ENCODE results near the gene PAM16. TPM values are rescaled to one million over a fixed set of nuclear protein-coding genes. Genes with fewer than 3 reads are reported as not detected.
A peak's percentile ranks its signal among the peaks of the same experiment; 100 is the strongest.

The PAM16 gene
- total RNA-seq, 1 donor from 2014 or later = 62.8 TPM

DNA sequence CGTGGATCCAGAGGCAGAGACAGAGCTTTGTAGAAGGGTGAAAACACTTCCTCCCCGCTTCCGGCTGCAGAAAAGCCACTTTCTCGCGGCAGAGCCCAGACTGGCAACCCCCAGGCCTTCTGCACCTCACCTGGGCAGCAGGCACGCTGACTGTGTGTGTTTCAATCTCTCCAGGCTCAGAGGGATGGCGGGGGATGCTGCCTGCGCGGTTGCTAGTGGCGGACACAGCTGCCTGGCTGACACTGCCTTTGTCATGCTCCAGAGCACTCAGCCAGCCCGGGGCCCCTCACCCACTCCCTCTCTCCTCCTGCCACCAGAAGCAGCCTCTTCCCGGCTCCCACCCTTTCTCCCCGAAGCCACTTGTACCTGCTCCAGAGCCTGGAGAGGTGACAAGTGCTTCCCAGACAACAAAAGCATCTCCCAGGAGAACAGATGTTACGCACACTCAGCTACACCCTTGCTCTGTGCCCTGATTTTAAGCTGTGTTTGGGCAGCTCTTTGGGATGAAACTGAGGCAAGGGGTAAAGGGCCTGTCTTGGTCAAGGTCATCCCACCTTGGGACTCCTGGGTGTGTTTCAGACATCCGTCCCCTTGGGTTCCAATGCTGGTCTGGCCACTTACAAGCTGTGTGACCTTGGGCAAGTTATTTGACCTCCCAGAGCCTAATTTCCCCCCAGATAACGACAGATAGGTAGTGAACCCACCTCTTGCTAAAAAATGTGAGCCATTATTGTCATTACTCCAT is 44.5 kb downstream of the PAM16 start:
- H3K4me3 ChIP-seq (ENCODE audit: low read depth, low read length) = peak overlapping the region; percentile 50
- no peaks in the 10 kb centered on the region for H3K36me3 ChIP-seq (ENCODE audit: control insufficient read depth, insufficient read depth, low read length)
- TF ChIP-seq, protein P1, sequence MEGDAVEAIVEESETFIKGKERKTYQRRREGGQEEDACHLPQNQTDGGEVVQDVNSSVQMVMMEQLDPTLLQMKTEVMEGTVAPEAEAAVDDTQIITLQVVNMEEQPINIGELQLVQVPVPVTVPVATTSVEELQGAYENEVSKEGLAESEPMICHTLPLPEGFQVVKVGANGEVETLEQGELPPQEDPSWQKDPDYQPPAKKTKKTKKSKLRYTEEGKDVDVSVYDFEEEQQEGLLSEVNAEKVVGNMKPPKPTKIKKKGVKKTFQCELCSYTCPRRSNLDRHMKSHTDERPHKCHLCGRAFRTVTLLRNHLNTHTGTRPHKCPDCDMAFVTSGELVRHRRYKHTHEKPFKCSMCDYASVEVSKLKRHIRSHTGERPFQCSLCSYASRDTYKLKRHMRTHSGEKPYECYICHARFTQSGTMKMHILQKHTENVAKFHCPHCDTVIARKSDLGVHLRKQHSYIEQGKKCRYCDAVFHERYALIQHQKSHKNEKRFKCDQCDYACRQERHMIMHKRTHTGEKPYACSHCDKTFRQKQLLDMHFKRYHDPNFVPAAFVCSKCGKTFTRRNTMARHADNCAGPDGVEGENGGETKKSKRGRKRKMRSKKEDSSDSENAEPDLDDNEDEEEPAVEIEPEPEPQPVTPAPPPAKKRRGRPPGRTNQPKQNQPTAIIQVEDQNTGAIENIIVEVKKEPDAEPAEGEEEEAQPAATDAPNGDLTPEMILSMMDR (IDR thresholded peaks at IDR 0.05; ENCODE audit: insufficient read depth, low read length, poor library complexity, severe bottlenecking) = no peak
- no peaks in the 10 kb centered on the region for H3K27me3 ChIP-seq (ENCODE audit: control insufficient read depth, insufficient read depth, low read length)
- DNase-seq (ENCODE audit: low read depth) = no peak

DNA sequence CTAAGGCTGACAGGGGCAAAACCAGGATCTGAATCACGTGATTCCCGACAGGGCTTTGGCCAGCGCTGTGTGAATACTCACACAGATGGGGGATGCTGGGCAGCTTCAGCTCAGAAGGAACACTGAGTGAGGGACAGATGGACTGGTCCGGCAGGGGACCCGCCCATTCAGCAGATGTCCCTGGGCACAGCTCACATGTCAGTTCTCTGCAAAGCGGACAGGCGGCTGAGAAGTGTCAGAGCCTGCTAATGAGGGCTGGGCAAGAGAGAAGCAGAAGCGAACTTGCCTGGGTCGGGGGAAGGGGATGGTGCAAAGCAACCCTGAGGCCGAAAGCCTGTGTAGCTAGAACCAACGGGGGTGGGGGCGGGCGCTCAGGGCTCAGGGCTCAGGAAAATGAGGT is 47.1 kb downstream of the PAM16 start:
- Histone ChIP-seq H3K36me3 (ENCODE audit: control insufficient read depth, insufficient read depth, low read length) (peaks cover 1% of the 10 kb centered on the region), H3K4me3 (ENCODE audit: low read depth, low read length) (no peak overlapping the region), H3K27me3 (ENCODE audit: control insufficient read depth, insufficient read depth, low read length) (no peaks in the 10 kb centered on the region)
- TF ChIP-seq, protein P1 (IDR thresholded peaks at IDR 0.05; ENCODE audit: insufficient read depth, low read length, poor library complexity, severe bottlenecking) = no peak
- no peak for DNase-seq (ENCODE audit: low read depth)

DNA sequence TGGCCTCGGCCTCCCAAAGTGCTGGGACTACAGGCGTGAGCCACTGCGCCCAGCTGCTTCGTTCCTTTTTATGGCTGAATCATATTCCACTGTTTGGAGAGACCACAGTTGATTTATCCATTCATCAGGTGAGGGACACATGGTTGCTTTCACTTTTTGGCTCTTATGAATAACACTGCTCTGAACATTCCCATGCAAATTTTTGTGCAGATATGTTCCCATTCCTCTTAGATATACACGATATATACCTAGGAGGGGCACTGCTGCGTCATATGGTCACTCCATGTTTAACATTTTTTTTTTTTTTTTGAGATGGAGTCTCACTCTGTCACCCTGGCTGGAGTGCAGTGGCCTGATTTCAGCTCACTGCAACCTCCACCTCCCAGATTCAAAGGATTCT is 49.2 kb downstream of the PAM16 start:
- TF ChIP-seq, protein P1 (IDR thresholded peaks at IDR 0.05; ENCODE audit: insufficient read depth, low read length, poor library complexity, severe bottlenecking) = no peak
- no peak for DNase-seq (ENCODE audit: low read depth)
- H3K4me3 ChIP-seq (ENCODE audit: low read depth, low read length) = no peak overlapping the region

DNA sequence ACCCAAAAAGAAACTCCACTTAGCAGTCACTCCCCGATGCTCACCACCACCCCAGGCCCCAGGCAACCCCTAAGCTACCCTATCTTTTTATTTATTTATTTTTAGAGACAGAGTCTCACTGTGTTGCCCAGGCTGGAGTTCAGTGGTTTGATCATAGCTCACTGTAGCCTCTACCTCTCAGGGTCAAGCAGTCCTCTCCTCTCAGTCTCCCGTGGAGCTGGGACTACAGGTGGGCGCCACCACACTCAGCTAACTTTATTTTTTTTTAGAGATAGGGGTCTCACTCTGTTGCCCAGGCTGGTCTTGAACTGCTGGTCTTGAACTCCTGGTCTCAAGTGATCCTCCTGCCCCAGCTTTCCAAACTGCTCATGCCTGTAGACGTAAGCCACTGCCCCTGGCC is 49.9 kb downstream of the PAM16 start:
- Histone ChIP-seq H3K4me3 (ENCODE audit: low read depth, low read length) (no peak overlapping the region), H3K27me3 (ENCODE audit: control insufficient read depth, insufficient read depth, low read length) (no peaks in the 10 kb centered on the region), H3K36me3 (ENCODE audit: control insufficient read depth, insufficient read depth, low read length) (peaks cover 1% of the 10 kb centered on the region)
- DNase-seq (ENCODE audit: low read depth) = no peak
- TF ChIP-seq, protein P1 (IDR thresholded peaks at IDR 0.05; ENCODE audit: insufficient read depth, low read length, poor library complexity, severe bottlenecking) = no peak

More for the DNA sequence above, 49.2 kb downstream of the PAM16 start:
- Histone ChIP-seq H3K27me3 (ENCODE audit: control insufficient read depth, insufficient read depth, low read length) (no peaks in the 10 kb centered on the region), H3K36me3 (ENCODE audit: control insufficient read depth, insufficient read depth, low read length) (peaks cover 1% of the 10 kb centered on the region)

DNA sequence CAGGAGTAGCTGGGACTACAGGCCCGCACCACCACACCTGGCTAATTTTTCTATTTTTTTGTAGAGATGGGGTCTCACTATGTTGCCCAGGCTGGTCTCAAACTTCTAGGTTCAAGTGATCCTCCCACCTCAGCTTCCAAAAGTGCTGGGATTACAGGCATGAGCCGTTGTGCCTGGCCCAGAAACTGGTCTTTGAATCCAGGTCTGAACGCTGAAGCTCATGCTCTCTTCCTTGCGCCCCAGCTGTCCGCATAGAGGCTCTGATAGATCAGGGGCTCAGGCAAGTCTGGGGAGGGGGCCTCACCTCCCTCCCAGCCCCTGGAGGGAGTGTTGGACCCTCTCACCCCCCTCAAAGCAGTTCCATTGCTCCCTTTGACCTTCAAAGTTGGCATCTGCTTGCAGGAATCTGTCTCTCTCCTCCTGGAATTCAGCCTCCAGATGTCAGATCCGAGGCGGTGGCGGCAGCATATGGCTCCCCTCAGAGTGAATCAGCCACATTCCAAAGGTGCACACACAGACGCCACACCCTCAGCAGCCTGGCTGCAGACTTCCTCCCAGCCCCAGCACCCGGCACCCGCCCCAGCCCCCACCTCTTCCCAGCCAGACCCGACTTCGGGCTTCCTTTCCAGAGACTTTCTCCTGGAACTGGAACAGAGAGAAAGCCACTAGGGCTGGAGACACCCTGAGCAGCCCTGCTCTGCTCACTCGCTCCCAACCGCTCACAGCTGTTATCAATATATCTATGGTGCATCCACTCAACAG is 52.2 kb downstream of the PAM16 start:
- no peak overlapping the region for H3K4me3 ChIP-seq (ENCODE audit: low read depth, low read length)
- no peaks in the 10 kb centered on the region for H3K27me3 ChIP-seq (ENCODE audit: control insufficient read depth, insufficient read depth, low read length)
- TF ChIP-seq, protein P1 (IDR thresholded peaks at IDR 0.05; ENCODE audit: insufficient read depth, low read length, poor library complexity, severe bottlenecking) = peak; percentile 1
- peaks cover 1% of the 10 kb centered on the region for H3K36me3 ChIP-seq (ENCODE audit: control insufficient read depth, insufficient read depth, low read length)
- DNase-seq (ENCODE audit: low read depth) = peak; percentile 81

All from kidney epithelial cell (primary cell).